WTC11 (cell line): ENCODE measurements around the gene ZMYM5. TPM values are rescaled to one million over a fixed set of nuclear protein-coding genes. Genes with fewer than 3 reads are reported as not detected.

Experiments used
- ATAC-seq: fragments of 200-7000 bp; cut with Tn5 transposase; 2 replicates; pipeline ENCODE4 v1.10.0; 2021; ENCODE audit warnings: mild to moderate bottlenecking, moderate library complexity
- CTCF ChIA-PET: fragments of 300-600 bp; sonication (Branson Sonifier 250); formaldehyde crosslinking; loops from one replicate; lab custom pipeline; 2021; ENCODE audit warnings: antibody characterized with exemption; lab: Charles Lee
- POLR2A ChIA-PET: fragments of 350-600 bp; sonication (Branson Sonifier 250); formaldehyde crosslinking; loops from one replicate; lab custom pipeline; 2021; ENCODE audit warnings: antibody characterized with exemption; lab: Charles Lee
- DNase-seq: peaks from one replicate; pipeline ENCODE4 v3.0.0; 2021; ENCODE audit warnings: low spot score
- H3K27ac Mint-ChIP-seq: 2 replicates; pipeline ENCODE4 v1.8.0; 2021; ENCODE audit warnings: mixed read lengths
- H3K27me3 Mint-ChIP-seq: 2 replicates; pipeline ENCODE4 v1.8.0; 2021; ENCODE audit warnings: low read depth, mild to moderate bottlenecking, moderate library complexity, mixed read lengths
- H3K36me3 Mint-ChIP-seq: 2 replicates; pipeline ENCODE4 v1.8.0; 2021; ENCODE audit warnings: mixed read lengths
- H3K4me1 Mint-ChIP-seq: 2 replicates; pipeline ENCODE4 v1.8.0; 2022; ENCODE audit warnings: mixed read lengths
- H3K4me3 Mint-ChIP-seq: 2 replicates; pipeline ENCODE4 v1.8.0; 2021; ENCODE audit warnings: mild to moderate bottlenecking, moderate library complexity, mixed read lengths
- H3K9me3 Mint-ChIP-seq: 2 replicates; pipeline ENCODE4 v1.8.0; 2021; ENCODE audit warnings: mixed read lengths
- AR ChIP-seq: fragments of 250-450 bp; sonication (Bioruptor Pico); IDR thresholded peaks from 2 replicates; pipeline ENCODE4 v1.9.0; 2021; ENCODE audit warnings: mild to moderate bottlenecking
- CREB1 ChIP-seq: sonication (generic); formaldehyde crosslinking; IDR thresholded peaks from 2 replicates; pipeline ENCODE4 v1.8.0; 2023; ENCODE audit warnings: mild to moderate bottlenecking, missing genetic modification reagents
- EMX1 ChIP-seq: fragments of 250-450 bp; sonication (Bioruptor Pico); IDR thresholded peaks from 2 replicates; pipeline ENCODE4 v1.8.0; 2021; ENCODE audit warnings: mild to moderate bottlenecking
- ESRRA ChIP-seq: sonication (generic); formaldehyde crosslinking; IDR thresholded peaks from 2 replicates; pipeline ENCODE4 v1.8.1; 2022; ENCODE audit warnings: mild to moderate bottlenecking, missing genetic modification reagents, borderline replicate concordance
- FOXJ3 ChIP-seq: sonication (generic); formaldehyde crosslinking; IDR thresholded peaks from 2 replicates; pipeline ENCODE4 v1.9.0; 2021; ENCODE audit warnings: missing genetic modification reagents, mild to moderate bottlenecking, borderline replicate concordance
- FOXP1 ChIP-seq: sonication (generic); formaldehyde crosslinking; IDR thresholded peaks from 2 replicates; pipeline ENCODE4 v1.8.0; 2022; ENCODE audit warnings: missing genetic modification reagents, mild to moderate bottlenecking, moderate library complexity, borderline replicate concordance
- GRHL2 ChIP-seq: fragments of 250-450 bp; sonication (Bioruptor Pico); IDR thresholded peaks from 2 replicates; pipeline ENCODE4 v1.8.0; 2022; ENCODE audit warnings: mild to moderate bottlenecking, moderate library complexity; ENCODE audit not compliant: insufficient replicate concordance, severe bottlenecking
- KAT7 ChIP-seq: sonication (generic); formaldehyde crosslinking; IDR thresholded peaks from 2 replicates; pipeline ENCODE4 v1.8.1; 2023; ENCODE audit warnings: missing genetic modification reagents, mild to moderate bottlenecking, borderline replicate concordance
- MYBL2 ChIP-seq: sonication (generic); formaldehyde crosslinking; IDR thresholded peaks from 2 replicates; pipeline ENCODE4 v1.8.1; 2023; ENCODE audit warnings: mild to moderate bottlenecking, moderate library complexity, missing genetic modification reagents
- NFATC4 ChIP-seq: fragments of 250-450 bp; sonication (Bioruptor Pico); IDR thresholded peaks from 2 replicates; pipeline ENCODE4 v1.9.0; 2021; ENCODE audit warnings: mild to moderate bottlenecking
- OVOL2 ChIP-seq: fragments of 250-450 bp; sonication (Bioruptor Pico); IDR thresholded peaks from 2 replicates; pipeline ENCODE4 v1.9.0; 2021; ENCODE audit warnings: mild to moderate bottlenecking, borderline replicate concordance
- PRRX2 ChIP-seq: fragments of 250-450 bp; sonication (Bioruptor Pico); IDR thresholded peaks from 2 replicates; pipeline ENCODE4 v1.8.0; 2021; ENCODE audit warnings: mild to moderate bottlenecking
- RELA ChIP-seq: sonication (generic); formaldehyde crosslinking; IDR thresholded peaks from 2 replicates; pipeline ENCODE4 v1.8.1; 2022; ENCODE audit warnings: missing genetic modification reagents, mild to moderate bottlenecking, borderline replicate concordance
- SP1 ChIP-seq: sonication (generic); formaldehyde crosslinking; conservative IDR thresholded peaks from 2 replicates; pipeline ENCODE4 v1.8.1; 2022; ENCODE audit warnings: missing genetic modification reagents
- TCF7 ChIP-seq: sonication (generic); formaldehyde crosslinking; IDR thresholded peaks from 2 replicates; pipeline ENCODE4 v1.8.0; 2022; ENCODE audit warnings: mild to moderate bottlenecking, low read depth, missing genetic modification reagents, moderate library complexity
- ZNF219 ChIP-seq: sonication (generic); formaldehyde crosslinking; IDR thresholded peaks from 2 replicates; pipeline ENCODE4 v1.8.0; 2023; ENCODE audit warnings: missing genetic modification reagents, mild to moderate bottlenecking, borderline replicate concordance
- ZNF317 ChIP-seq: sonication (generic); formaldehyde crosslinking; IDR thresholded peaks from 2 replicates; pipeline ENCODE4 v1.8.1; 2023; ENCODE audit warnings: low read depth, mild to moderate bottlenecking, moderate library complexity, missing genetic modification reagents, borderline replicate concordance
- ZNF671 ChIP-seq: fragments of 250-450 bp; sonication (Bioruptor Pico); IDR thresholded peaks from 2 replicates; pipeline ENCODE4 v1.8.0; 2021; ENCODE audit warnings: mild to moderate bottlenecking
- total RNA-seq: library from RNA; stranded (reverse); gene quantifications from 3 replicates; pipeline ENCODE4 v1.2.3, GENCODE V29; 2021
- TF ChIP-seq, protein P1 (sequence below): fragments of 250-450 bp; sonication (Bioruptor Pico); IDR thresholded peaks from 2 replicates; pipeline ENCODE4 v2.1.2; 2022; ENCODE audit warnings: mild to moderate bottlenecking, moderate library complexity
- TF ChIP-seq, protein P2 (sequence below): sonication (generic); formaldehyde crosslinking; IDR thresholded peaks from 2 replicates; pipeline ENCODE4 v1.8.1; 2022; ENCODE audit warnings: low read depth, mild to moderate bottlenecking, moderate library complexity, missing genetic modification reagents, borderline replicate concordance
- TF ChIP-seq, protein P3 (sequence below): fragments of 250-450 bp; sonication (Bioruptor Pico); IDR thresholded peaks from 2 replicates; pipeline ENCODE4 v1.9.0; 2021; ENCODE audit warnings: mild to moderate bottlenecking
- TF ChIP-seq, protein P4 (sequence below): sonication (generic); formaldehyde crosslinking; IDR thresholded peaks from 2 replicates; pipeline ENCODE4 v1.8.0; 2022; ENCODE audit warnings: mild to moderate bottlenecking, missing genetic modification reagents

ZMYM5 gene
- total RNA-seq, 1 experiment from 2014 or later, result 10.3 TPM

DNA sequence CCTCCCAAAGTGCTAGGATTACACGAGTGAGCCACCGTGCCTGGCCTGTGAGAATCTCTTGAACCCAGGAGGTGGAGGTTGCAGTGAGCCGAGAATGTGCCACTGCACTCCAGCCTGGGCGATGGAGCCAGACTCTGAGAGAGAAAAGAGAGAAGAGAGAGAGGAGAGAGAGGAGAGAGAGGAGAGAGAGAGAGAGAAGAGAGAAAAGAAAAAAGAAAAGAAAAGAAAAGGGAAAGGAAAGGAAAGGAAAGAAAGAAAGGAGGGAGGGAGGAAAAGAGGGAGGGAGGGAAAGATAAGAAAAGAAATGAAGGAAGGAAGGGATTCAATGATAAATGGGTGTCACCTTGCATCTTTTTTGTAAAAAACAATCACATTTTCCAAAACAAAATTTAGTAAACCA, 57.7 kb downstream of the ZMYM5 start (continued):
- TF ChIP-seq, protein P1, sequence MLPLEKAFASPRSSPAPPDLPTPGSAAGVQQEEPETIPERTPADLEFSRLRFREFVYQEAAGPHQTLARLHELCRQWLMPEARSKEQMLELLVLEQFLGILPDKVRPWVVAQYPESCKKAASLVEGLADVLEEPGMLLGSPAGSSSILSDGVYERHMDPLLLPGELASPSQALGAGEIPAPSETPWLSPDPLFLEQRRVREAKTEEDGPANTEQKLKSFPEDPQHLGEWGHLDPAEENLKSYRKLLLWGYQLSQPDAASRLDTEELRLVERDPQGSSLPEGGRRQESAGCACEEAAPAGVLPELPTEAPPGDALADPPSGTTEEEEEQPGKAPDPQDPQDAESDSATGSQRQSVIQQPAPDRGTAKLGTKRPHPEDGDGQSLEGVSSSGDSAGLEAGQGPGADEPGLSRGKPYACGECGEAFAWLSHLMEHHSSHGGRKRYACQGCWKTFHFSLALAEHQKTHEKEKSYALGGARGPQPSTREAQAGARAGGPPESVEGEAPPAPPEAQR, result no peak
- no peak for TF ChIP-seq MYBL2 (CRISPR knock-in tag)
- TF ChIP-seq PRRX2 (CRISPR knock-in tag), result no peak
- no peak for TF ChIP-seq AR
- TF ChIP-seq TCF7, result no peak
- TF ChIP-seq KAT7 (CRISPR knock-in tag), result no peak
- no peak for TF ChIP-seq ZNF219
- no peak for TF ChIP-seq RELA (CRISPR knock-in tag)
- TF ChIP-seq, protein P2, sequence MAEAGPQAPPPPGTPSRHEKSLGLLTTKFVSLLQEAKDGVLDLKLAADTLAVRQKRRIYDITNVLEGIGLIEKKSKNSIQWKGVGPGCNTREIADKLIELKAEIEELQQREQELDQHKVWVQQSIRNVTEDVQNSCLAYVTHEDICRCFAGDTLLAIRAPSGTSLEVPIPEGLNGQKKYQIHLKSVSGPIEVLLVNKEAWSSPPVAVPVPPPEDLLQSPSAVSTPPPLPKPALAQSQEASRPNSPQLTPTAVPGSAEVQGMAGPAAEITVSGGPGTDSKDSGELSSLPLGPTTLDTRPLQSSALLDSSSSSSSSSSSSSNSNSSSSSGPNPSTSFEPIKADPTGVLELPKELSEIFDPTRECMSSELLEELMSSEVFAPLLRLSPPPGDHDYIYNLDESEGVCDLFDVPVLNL, result no peak
- TF ChIP-seq, protein P3, sequence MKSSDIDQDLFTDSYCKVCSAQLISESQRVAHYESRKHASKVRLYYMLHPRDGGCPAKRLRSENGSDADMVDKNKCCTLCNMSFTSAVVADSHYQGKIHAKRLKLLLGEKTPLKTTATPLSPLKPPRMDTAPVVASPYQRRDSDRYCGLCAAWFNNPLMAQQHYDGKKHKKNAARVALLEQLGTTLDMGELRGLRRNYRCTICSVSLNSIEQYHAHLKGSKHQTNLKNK (CRISPR knock-in tag), result no peak
- TF ChIP-seq, all 79 proteins: peak for 0

DNA sequence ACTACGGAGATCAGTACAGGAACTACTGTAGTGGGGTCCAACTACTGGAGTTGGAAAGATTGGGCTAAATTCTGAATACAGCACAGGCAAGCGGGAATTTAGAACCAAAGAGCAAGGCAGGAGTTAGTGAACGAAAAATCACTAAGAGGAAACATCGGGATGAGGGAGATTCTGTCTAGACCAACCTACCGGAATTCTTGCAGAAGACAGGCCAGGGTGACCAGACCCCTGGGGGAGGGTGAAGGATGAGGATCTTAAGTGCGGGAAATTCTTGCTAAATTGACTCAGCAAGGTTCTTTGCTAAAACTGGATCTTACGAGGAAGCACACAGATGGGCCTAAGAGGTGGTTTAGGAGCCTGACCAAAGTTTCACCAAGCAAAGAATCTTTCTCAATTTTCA, 67.5 kb downstream of the ZMYM5 start:
- Mint-ChIP-seq H3K4me1 (peaks cover 19% of the 10 kb centered on the region), H3K27ac (no peak overlapping the region), H3K27me3 (no peaks in the 10 kb centered on the region), H3K9me3 (no peaks in the 10 kb centered on the region), H3K36me3 (no peaks in the 10 kb centered on the region), H3K4me3 (no peak overlapping the region)
- DNase-seq (no peak), ATAC-seq (no peak)
- POLR2A ChIA-PET, result no interaction called here
- TF ChIP-seq OVOL2 (CRISPR knock-in tag), result no peak
- TF ChIP-seq ZNF671, result no peak
- no peak for TF ChIP-seq FOXJ3 (CRISPR knock-in tag)
- TF ChIP-seq AR, result no peak
- TF ChIP-seq FOXP1 (CRISPR knock-in tag), result no peak
- TF ChIP-seq, protein P4, sequence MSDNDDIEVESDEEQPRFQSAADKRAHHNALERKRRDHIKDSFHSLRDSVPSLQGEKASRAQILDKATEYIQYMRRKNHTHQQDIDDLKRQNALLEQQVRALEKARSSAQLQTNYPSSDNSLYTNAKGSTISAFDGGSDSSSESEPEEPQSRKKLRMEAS (CRISPR knock-in tag), result no peak
- no peak for TF ChIP-seq ZNF317 (CRISPR knock-in tag)
- TF ChIP-seq GRHL2 (CRISPR knock-in tag), result no peak
- TF ChIP-seq, protein P2, result no peak
- no peak for TF ChIP-seq SP1 (CRISPR knock-in tag)
- TF ChIP-seq ESRRA (CRISPR knock-in tag), result no peak
- TF ChIP-seq NFATC4 (CRISPR knock-in tag), result no peak
- no peak for TF ChIP-seq CREB1 (CRISPR knock-in tag)
- no peak for TF ChIP-seq EMX1 (CRISPR knock-in tag)
- TF ChIP-seq ZNF219, result no peak
- CTCF ChIA-PET, result interaction anchor here (1.1 kb wide), 1 partner anchor 22 kb away, joined by 3 read pairs; no protein-coding TSS in a partner anchor
